Astrocyte (in vitro differentiated cells and primary cell): Measurements from ENCODE around the gene KRTAP9-4. TPM values are rescaled to one million over a fixed set of nuclear protein-coding genes. Genes with fewer than 3 reads are reported as not detected.

Experiments used
- DNase-seq: peaks from one replicate; pipeline ENCODE4 v3.0.0-alpha.2; 2010; ENCODE audit warnings: low read depth
- FAIRE-seq: peaks from 2 replicates; lab custom pipeline; 2011; peaks lifted over from hg19 to GRCh38; lab: Jason Lieb, UNC
- H2AFZ ChIP-seq: 2 replicates; pipeline ENCODE4 v1.6.0; 2012; ENCODE audit warnings: low read depth, low read length, inconsistent platforms
- H3K27ac ChIP-seq: 2 replicates; pipeline ENCODE4 v1.5.1; 2011; ENCODE audit warnings: low read depth, low read length, inconsistent platforms
- H3K27me3 ChIP-seq: 2 replicates; pipeline ENCODE4 v1.6.0; 2011; ENCODE audit warnings: low read length, inconsistent platforms; ENCODE audit not compliant: insufficient read depth
- H3K36me3 ChIP-seq: 2 replicates; pipeline ENCODE4 v1.5.1; 2011; ENCODE audit warnings: low read length, inconsistent platforms; ENCODE audit not compliant: insufficient read depth
- H3K4me1 ChIP-seq: 2 replicates; pipeline ENCODE4 v1.5.1; 2011; ENCODE audit warnings: low read length, inconsistent platforms; ENCODE audit not compliant: insufficient read depth
- H3K4me2 ChIP-seq: 2 replicates; pipeline ENCODE4 v1.6.0; 2012; ENCODE audit warnings: low read length, inconsistent platforms
- H3K4me3 ChIP-seq: 2 replicates; pipeline ENCODE4 v1.5.1; 2011; ENCODE audit warnings: low read depth, mild to moderate bottlenecking, low read length, inconsistent platforms; ENCODE audit not compliant: insufficient read depth
- H3K79me2 ChIP-seq: 2 replicates; pipeline ENCODE4 v1.6.0; 2012; ENCODE audit warnings: mild to moderate bottlenecking, low read length, inconsistent platforms; ENCODE audit not compliant: insufficient read depth
- H3K9ac ChIP-seq: 2 replicates; pipeline ENCODE4 v1.6.0; 2012; ENCODE audit warnings: mild to moderate bottlenecking, low read length, inconsistent platforms
- H3K9me3 ChIP-seq: 2 replicates; pipeline ENCODE4 v1.5.1; 2012; ENCODE audit warnings: low read depth, mild to moderate bottlenecking, low read length, inconsistent platforms; ENCODE audit not compliant: insufficient read depth
- H4K20me1 ChIP-seq: 2 replicates; pipeline ENCODE4 v1.6.0; 2012; ENCODE audit warnings: low read length, inconsistent platforms; ENCODE audit not compliant: insufficient read depth
- H3K27ac Mint-ChIP-seq: one replicate; pipeline ENCODE4 v1.8.0; 2021; ENCODE audit warnings: mild to moderate bottlenecking, mixed read lengths; ENCODE audit not compliant: unreplicated experiment
- H3K27me3 Mint-ChIP-seq: one replicate; pipeline ENCODE4 v1.8.0; 2021; ENCODE audit warnings: low read depth, mixed read lengths; ENCODE audit not compliant: unreplicated experiment
- H3K36me3 Mint-ChIP-seq: one replicate; pipeline ENCODE4 v1.8.0; 2021; ENCODE audit warnings: low read depth, mixed read lengths; ENCODE audit not compliant: unreplicated experiment
- H3K4me1 Mint-ChIP-seq: one replicate; pipeline ENCODE4 v1.8.0; 2021; ENCODE audit warnings: low read depth, mixed read lengths; ENCODE audit not compliant: unreplicated experiment
- H3K4me3 Mint-ChIP-seq: one replicate; pipeline ENCODE4 v1.8.0; 2021; ENCODE audit warnings: mild to moderate bottlenecking, moderate library complexity, mixed read lengths; ENCODE audit not compliant: unreplicated experiment
- H3K9me3 Mint-ChIP-seq: one replicate; pipeline ENCODE4 v1.8.0; 2021; ENCODE audit warnings: mild to moderate bottlenecking, mixed read lengths; ENCODE audit not compliant: unreplicated experiment
- EZH2 ChIP-seq: IDR thresholded peaks from 2 replicates; pipeline ENCODE4 v1.6.1; 2012; ENCODE audit warnings: mild to moderate bottlenecking, low read length, inconsistent platforms; ENCODE audit not compliant: insufficient read depth
- total RNA-seq: library from RNA; stranded (reverse); gene quantifications from 2 replicates; pipeline ENCODE4 v1.2.1, GENCODE V29; 2021
- TF ChIP-seq, protein P1 (sequence below): IDR thresholded peaks from 2 replicates; pipeline ENCODE4 v1.5.1; 2011; ENCODE audit warnings: low read depth, mild to moderate bottlenecking, inconsistent platforms, low read length, moderate library complexity; ENCODE audit not compliant: insufficient read depth

The KRTAP9-4 gene
- total RNA-seq, 1 donor from 2014 or later, result not detected

- Histone ChIP-seq H3K4me1 (no peaks in the 10 kb centered on the region), H3K4me2 (no peak overlapping the region), H3K79me2 (no peaks in the 10 kb centered on the region), H3K27me3 (no peaks in the 10 kb centered on the region), H4K20me1 (no peaks in the 10 kb centered on the region), H3K36me3 (no peaks in the 10 kb centered on the region), H3K4me3 (no peak overlapping the region), H3K9me3 (no peaks in the 10 kb centered on the region), H3K27ac (no peak overlapping the region), H3K9ac (no peak overlapping the region), H2AFZ (no peak overlapping the region)
- FAIRE-seq (no peak), DNase-seq (no peak)
- Mint-ChIP-seq H3K27me3 (no peaks in the 10 kb centered on the region), H3K36me3 (no peaks in the 10 kb centered on the region), H3K4me3 (no peak overlapping the region), H3K27ac (no peak overlapping the region), H3K9me3 (no peaks in the 10 kb centered on the region), H3K4me1 (no peaks in the 10 kb centered on the region)
- TF ChIP-seq, protein P1, sequence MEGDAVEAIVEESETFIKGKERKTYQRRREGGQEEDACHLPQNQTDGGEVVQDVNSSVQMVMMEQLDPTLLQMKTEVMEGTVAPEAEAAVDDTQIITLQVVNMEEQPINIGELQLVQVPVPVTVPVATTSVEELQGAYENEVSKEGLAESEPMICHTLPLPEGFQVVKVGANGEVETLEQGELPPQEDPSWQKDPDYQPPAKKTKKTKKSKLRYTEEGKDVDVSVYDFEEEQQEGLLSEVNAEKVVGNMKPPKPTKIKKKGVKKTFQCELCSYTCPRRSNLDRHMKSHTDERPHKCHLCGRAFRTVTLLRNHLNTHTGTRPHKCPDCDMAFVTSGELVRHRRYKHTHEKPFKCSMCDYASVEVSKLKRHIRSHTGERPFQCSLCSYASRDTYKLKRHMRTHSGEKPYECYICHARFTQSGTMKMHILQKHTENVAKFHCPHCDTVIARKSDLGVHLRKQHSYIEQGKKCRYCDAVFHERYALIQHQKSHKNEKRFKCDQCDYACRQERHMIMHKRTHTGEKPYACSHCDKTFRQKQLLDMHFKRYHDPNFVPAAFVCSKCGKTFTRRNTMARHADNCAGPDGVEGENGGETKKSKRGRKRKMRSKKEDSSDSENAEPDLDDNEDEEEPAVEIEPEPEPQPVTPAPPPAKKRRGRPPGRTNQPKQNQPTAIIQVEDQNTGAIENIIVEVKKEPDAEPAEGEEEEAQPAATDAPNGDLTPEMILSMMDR, result no peak
- no peak for TF ChIP-seq EZH2
Measured at GRCh38 chr17:41294016-41294415, 44.5 kb downstream of the KRTAP9-4 start.

GRCh38 chr17:41296846-41297245 is 47.4 kb downstream of the KRTAP9-4 start:
- no peak for DNase-seq
- Histone ChIP-seq H3K27me3 (no peaks in the 10 kb centered on the region), H3K9ac (no peak overlapping the region), H3K27ac (no peak overlapping the region), H3K36me3 (no peaks in the 10 kb centered on the region), H4K20me1 (no peaks in the 10 kb centered on the region), H3K79me2 (no peaks in the 10 kb centered on the region), H3K9me3 (no peaks in the 10 kb centered on the region), H3K4me1 (no peaks in the 10 kb centered on the region), H3K4me2 (no peak overlapping the region), H3K4me3 (no peak overlapping the region), H2AFZ (no peak overlapping the region)
- Mint-ChIP-seq H3K36me3 (no peaks in the 10 kb centered on the region), H3K9me3 (no peaks in the 10 kb centered on the region), H3K4me3 (no peak overlapping the region), H3K4me1 (no peaks in the 10 kb centered on the region), H3K27ac (no peak overlapping the region), H3K27me3 (peaks cover under 1% of the 10 kb centered on the region)
- no peak for FAIRE-seq
- TF ChIP-seq, protein P1, result no peak
- no peak for TF ChIP-seq EZH2

GRCh38 chr17:41298458-41299135 is 49.1 kb downstream of the KRTAP9-4 start:
- H3K4me1 ChIP-seq, result no peaks in the 10 kb centered on the region
- Mint-ChIP-seq H3K27me3 (peaks cover 5% of the 10 kb centered on the region), H3K36me3 (no peaks in the 10 kb centered on the region), H3K9me3 (no peaks in the 10 kb centered on the region), H3K4me1 (no peaks in the 10 kb centered on the region), H3K4me3 (no peak overlapping the region), H3K27ac (no peak overlapping the region)
- H3K4me2 ChIP-seq, result no peak overlapping the region
- H3K4me3 ChIP-seq, result no peak overlapping the region
- no peaks in the 10 kb centered on the region for H3K27me3 ChIP-seq
- no peaks in the 10 kb centered on the region for H3K79me2 ChIP-seq
- H4K20me1 ChIP-seq, result no peaks in the 10 kb centered on the region
- FAIRE-seq (no peak), DNase-seq (no peak)
- no peaks in the 10 kb centered on the region for H3K36me3 ChIP-seq
- no peak overlapping the region for H2AFZ ChIP-seq
- TF ChIP-seq, protein P1, result no peak
- TF ChIP-seq EZH2, result no peak
- no peak overlapping the region for H3K27ac ChIP-seq
- no peaks in the 10 kb centered on the region for H3K9me3 ChIP-seq
- no peak overlapping the region for H3K9ac ChIP-seq
